ENCODE data around the gene PAPLN.

PAPLN gene

DNA sequence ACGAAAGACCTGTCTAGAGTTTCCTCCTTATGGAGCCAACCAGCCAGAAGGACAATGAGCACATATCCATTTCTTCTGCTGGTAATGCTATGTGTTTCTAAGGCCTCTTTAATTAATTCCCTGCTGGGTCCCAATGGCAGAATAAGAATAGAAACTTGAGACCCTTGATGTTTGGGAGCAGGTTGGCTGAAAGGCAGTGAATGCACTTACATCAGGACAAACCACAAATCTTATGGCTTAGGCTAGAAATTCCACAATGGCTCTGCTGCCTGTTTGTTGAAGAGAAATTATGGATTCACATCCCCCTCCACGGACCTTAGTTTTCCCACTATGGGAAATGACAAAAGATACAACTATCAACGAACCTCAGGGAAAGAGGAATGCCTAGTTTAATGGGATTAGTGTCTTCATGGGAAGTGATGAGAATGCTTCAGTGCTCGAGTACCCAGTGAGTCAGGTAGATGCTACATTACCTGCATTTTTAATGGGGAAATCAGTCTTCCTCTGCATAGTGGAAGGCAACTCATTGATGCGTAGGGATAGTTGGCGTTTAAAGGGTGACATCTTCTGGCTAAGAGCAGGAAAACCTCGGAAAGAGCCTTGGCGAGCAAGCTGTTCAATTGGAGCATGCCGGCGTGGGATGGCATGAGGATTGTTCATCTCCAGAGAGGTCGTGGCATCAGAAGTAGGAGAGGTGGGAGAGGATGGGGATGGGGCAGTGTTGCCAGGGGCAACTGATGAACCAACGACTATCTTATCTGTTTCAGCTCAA, 46.5 kb downstream of the PAPLN start:
- no CpG with 5 or more reads among the region's 12 CpGs for whole genome bisulfite sequencing (ENCODE audit: extremely low coverage, insufficient coverage, insufficient read length)
- H3K36me3 ChIP-seq (ENCODE audit: control insufficient read depth in 1 of 2, insufficient read depth in 2 of 2, low read length in 2 of 2) = peaks cover 11 to 24% of the 10 kb centered on the region in 2 experiments

GRCh38 chr14:73285979-73286378, 48.7 kb downstream of the PAPLN start:
- Histone ChIP-seq H3K9me3 (ENCODE audit: insufficient read depth, low read depth, low read length) (no peaks in the 10 kb centered on the region), H3K79me1 (ENCODE audit: low read length) (no peaks in the 10 kb centered on the region), H3K36me3 (ENCODE audit: control insufficient read depth in 1 of 2, insufficient read depth in 2 of 2, low read length in 2 of 2) (peaks cover 8 to 21% of the 10 kb centered on the region in 2 experiments), H4K91ac (ENCODE audit: low read depth, low read length) (no peak overlapping the region), H3K9ac (ENCODE audit: low read length) (no peak overlapping the region), H2BK5ac (ENCODE audit: low read depth, low read length, poor library complexity) (no peak overlapping the region), H3K4ac (ENCODE audit: low read depth, low read length) (no peak overlapping the region), H4K12ac (ENCODE audit: low read depth, low read length) (no peak overlapping the region), H3K79me2 (ENCODE audit: control insufficient read depth, insufficient read depth, low read length, poor library complexity) (no peaks in the 10 kb centered on the region), H2BK120ac (ENCODE audit: insufficient read depth, low read length, poor library complexity) (no peak overlapping the region), H3K4me2 (ENCODE audit: low read length) (no peak overlapping the region), H2AK5ac (ENCODE audit: low read length) (no peak overlapping the region), H3K14ac (ENCODE audit: low read length) (no peak overlapping the region), H2BK12ac (ENCODE audit: low read length) (no peak overlapping the region), H3K27me3 (ENCODE audit: insufficient read depth, low read length) (no peaks in the 10 kb centered on the region), H3K4me3 (ENCODE audit: low read depth, low read length) (no peak overlapping the region), H3K18ac (ENCODE audit: low read length) (no peak overlapping the region), H2AFZ (ENCODE audit: insufficient read depth, low read length, poor library complexity) (no peak overlapping the region), H3K4me1 (ENCODE audit: control insufficient read depth in 1 of 2, insufficient read depth in 2 of 2, low read length in 2 of 2) (peaks cover 1 to 3% of the 10 kb centered on the region in 2 experiments), H4K8ac (ENCODE audit: low read depth, low read length) (no peak overlapping the region), H3K23ac (ENCODE audit: low read length) (no peak overlapping the region), H3K27ac (ENCODE audit: low read depth, low read length) (no peak overlapping the region)
- peak in 1 of 2 donors; percentile 8 for DNase-seq
- no CpG with 5 or more reads among the region's 1 CpG for WGBS (ENCODE audit: extremely low coverage, insufficient coverage, insufficient read length)

More for the DNA sequence above, 46.5 kb downstream of the PAPLN start:
- Histone ChIP-seq H3K18ac (ENCODE audit: low read length) (no peak overlapping the region), H3K23ac (ENCODE audit: low read length) (no peak overlapping the region), H2BK120ac (ENCODE audit: insufficient read depth, low read length, poor library complexity) (no peak overlapping the region), H3K4me2 (ENCODE audit: low read length) (no peak overlapping the region), H2AFZ (ENCODE audit: insufficient read depth, low read length, poor library complexity) (no peak overlapping the region), H3K4me1 (ENCODE audit: control insufficient read depth in 1 of 2, insufficient read depth in 2 of 2, low read length in 2 of 2) (peaks cover 1 to 3% of the 10 kb centered on the region in 2 experiments), H2AK5ac (ENCODE audit: low read length) (no peak overlapping the region), H3K4me3 (ENCODE audit: low read depth, low read length) (no peak overlapping the region), H2BK5ac (ENCODE audit: low read depth, low read length, poor library complexity) (no peak overlapping the region), H3K14ac (ENCODE audit: low read length) (no peak overlapping the region), H4K8ac (ENCODE audit: low read depth, low read length) (no peak overlapping the region), H3K9ac (ENCODE audit: low read length) (no peak overlapping the region), H2BK12ac (ENCODE audit: low read length) (no peak overlapping the region), H4K91ac (ENCODE audit: low read depth, low read length) (no peak overlapping the region), H3K79me1 (ENCODE audit: low read length) (no peaks in the 10 kb centered on the region), H4K12ac (ENCODE audit: low read depth, low read length) (no peak overlapping the region), H3K27me3 (ENCODE audit: insufficient read depth, low read length) (no peaks in the 10 kb centered on the region), H3K79me2 (ENCODE audit: control insufficient read depth, insufficient read depth, low read length, poor library complexity) (no peaks in the 10 kb centered on the region), H3K9me3 (ENCODE audit: insufficient read depth, low read depth, low read length) (no peaks in the 10 kb centered on the region), H3K27ac (ENCODE audit: low read depth, low read length) (no peak overlapping the region), H3K4ac (ENCODE audit: low read depth, low read length) (no peak overlapping the region)
- peak in 1 of 2 donors; percentile 47 for DNase-seq

- no peak overlapping the region for H3K18ac ChIP-seq (ENCODE audit: low read length)
- no peak overlapping the region for H3K14ac ChIP-seq (ENCODE audit: low read length)
- no CpG with 5 or more reads among the region's 2 CpGs for WGBS (ENCODE audit: extremely low coverage, insufficient coverage, insufficient read length)
- no peak overlapping the region for H2BK12ac ChIP-seq (ENCODE audit: low read length)
- H2BK5ac ChIP-seq (ENCODE audit: low read depth, low read length, poor library complexity) = no peak overlapping the region
- H4K8ac ChIP-seq (ENCODE audit: low read depth, low read length) = no peak overlapping the region
- no peak overlapping the region for H3K4ac ChIP-seq (ENCODE audit: low read depth, low read length)
- H3K4me2 ChIP-seq (ENCODE audit: low read length) = no peak overlapping the region
- no peak overlapping the region for H3K9ac ChIP-seq (ENCODE audit: low read length)
- H3K79me2 ChIP-seq (ENCODE audit: control insufficient read depth, insufficient read depth, low read length, poor library complexity) = no peaks in the 10 kb centered on the region
- no peaks in the 10 kb centered on the region for H3K27me3 ChIP-seq (ENCODE audit: insufficient read depth, low read length)
- peaks cover 14 to 20% of the 10 kb centered on the region in 2 experiments for H3K36me3 ChIP-seq (ENCODE audit: control insufficient read depth in 1 of 2, insufficient read depth in 2 of 2, low read length in 2 of 2)
- H2AFZ ChIP-seq (ENCODE audit: insufficient read depth, low read length, poor library complexity) = no peak overlapping the region
- H3K27ac ChIP-seq (ENCODE audit: low read depth, low read length) = no peak overlapping the region
- no peak overlapping the region for H3K4me3 ChIP-seq (ENCODE audit: low read depth, low read length)
- H2AK5ac ChIP-seq (ENCODE audit: low read length) = no peak overlapping the region
- DNase-seq = peak in 1 of 2 donors; percentile 20
- H3K9me3 ChIP-seq (ENCODE audit: insufficient read depth, low read depth, low read length) = no peaks in the 10 kb centered on the region
- H3K79me1 ChIP-seq (ENCODE audit: low read length) = no peaks in the 10 kb centered on the region
- H3K4me1 ChIP-seq (ENCODE audit: control insufficient read depth in 1 of 2, insufficient read depth in 2 of 2, low read length in 2 of 2) = peaks cover 1 to 3% of the 10 kb centered on the region in 2 experiments
- no peak overlapping the region for H4K91ac ChIP-seq (ENCODE audit: low read depth, low read length)
- H4K12ac ChIP-seq (ENCODE audit: low read depth, low read length) = no peak overlapping the region
- H3K23ac ChIP-seq (ENCODE audit: low read length) = no peak overlapping the region
- H2BK120ac ChIP-seq (ENCODE audit: insufficient read depth, low read length, poor library complexity) = no peak overlapping the region
Measured at GRCh38 chr14:73286598-73286997, 49.3 kb downstream of the PAPLN start.

DNA sequence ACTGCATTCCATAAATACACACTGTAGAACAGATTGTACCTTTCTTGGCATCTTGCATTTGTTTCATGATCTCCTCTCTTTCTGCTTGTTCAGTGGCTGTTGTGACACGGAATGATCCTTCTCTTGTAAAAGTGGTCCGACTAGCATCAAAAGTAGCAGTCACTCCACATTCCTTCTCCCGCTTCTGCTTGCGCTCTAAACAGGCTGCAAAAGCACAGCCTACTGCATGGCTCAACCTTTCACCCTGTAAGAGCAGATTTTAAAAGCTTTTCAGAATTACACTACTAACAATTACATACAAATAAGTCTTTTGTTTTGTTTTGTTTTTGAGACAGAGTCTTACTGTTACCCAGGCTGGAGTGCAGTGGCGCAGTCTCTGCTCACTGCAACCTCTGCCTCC, 49.8 kb downstream of the PAPLN start:
- no peak overlapping the region for H2AFZ ChIP-seq (ENCODE audit: insufficient read depth, low read length, poor library complexity)
- no peaks in the 10 kb centered on the region for H3K27me3 ChIP-seq (ENCODE audit: insufficient read depth, low read length)
- no peaks in the 10 kb centered on the region for H3K79me1 ChIP-seq (ENCODE audit: low read length)
- no peaks in the 10 kb centered on the region for H3K9me3 ChIP-seq (ENCODE audit: insufficient read depth, low read depth, low read length)
- H3K18ac ChIP-seq (ENCODE audit: low read length) = no peak overlapping the region
- no peak overlapping the region for H3K4me3 ChIP-seq (ENCODE audit: low read depth, low read length)
- no peak overlapping the region for H3K4me2 ChIP-seq (ENCODE audit: low read length)
- no peak overlapping the region for H2BK5ac ChIP-seq (ENCODE audit: low read depth, low read length, poor library complexity)
- H3K4ac ChIP-seq (ENCODE audit: low read depth, low read length) = no peak overlapping the region
- H2BK12ac ChIP-seq (ENCODE audit: low read length) = no peak overlapping the region
- no peak overlapping the region for H4K8ac ChIP-seq (ENCODE audit: low read depth, low read length)
- H2BK120ac ChIP-seq (ENCODE audit: insufficient read depth, low read length, poor library complexity) = no peak overlapping the region
- H2AK5ac ChIP-seq (ENCODE audit: low read length) = no peak overlapping the region
- H3K27ac ChIP-seq (ENCODE audit: low read depth, low read length) = no peak overlapping the region
- no peaks in the 10 kb centered on the region for H3K79me2 ChIP-seq (ENCODE audit: control insufficient read depth, insufficient read depth, low read length, poor library complexity)
- H3K14ac ChIP-seq (ENCODE audit: low read length) = no peak overlapping the region
- no CpG with 5 or more reads among the region's 5 CpGs for WGBS (ENCODE audit: extremely low coverage, insufficient coverage, insufficient read length)
- H3K9ac ChIP-seq (ENCODE audit: low read length) = no peak overlapping the region
- H4K91ac ChIP-seq (ENCODE audit: low read depth, low read length) = no peak overlapping the region
- H3K23ac ChIP-seq (ENCODE audit: low read length) = no peak overlapping the region
- H4K12ac ChIP-seq (ENCODE audit: low read depth, low read length) = no peak overlapping the region
- H3K36me3 ChIP-seq (ENCODE audit: control insufficient read depth in 1 of 2, insufficient read depth in 2 of 2, low read length in 2 of 2) = peaks cover 16 to 18% of the 10 kb centered on the region in 2 experiments
- peak in 1 of 2 donors; percentile 81 for DNase-seq
- H3K4me1 ChIP-seq (ENCODE audit: control insufficient read depth in 1 of 2, insufficient read depth in 2 of 2, low read length in 2 of 2) = peaks cover 1 to 3% of the 10 kb centered on the region in 2 experiments

All from trophoblast cell (in vitro differentiated cells and primary cell).